ENCODE results near the gene CYB561D1. TPM values are rescaled to one million over a fixed set of nuclear protein-coding genes. Genes with fewer than 3 reads are reported as not detected.
A peak's percentile ranks its signal among the peaks of the same experiment; 100 is the strongest.

Gene CYB561D1
- total RNA-seq, 1 donor from 2014 or later, result 13.6 TPM

- no peak within 1 kb of the TSS for H3K27ac Mint-ChIP-seq
- no peaks in the 10 kb centered on the region for H3K36me3 Mint-ChIP-seq (ENCODE audit: low read depth)
- H3K4me3 Mint-ChIP-seq (ENCODE audit: low read depth), result peak within 1 kb of the TSS; percentile 81
- H3K4me1 Mint-ChIP-seq (ENCODE audit: low read depth), result peaks cover 13% of the 10 kb centered on the region
- peak; percentile 41 for DNase-seq (ENCODE audit: low spot score)
- H3K27me3 Mint-ChIP-seq (ENCODE audit: low read depth), result peaks cover 45% of the 10 kb centered on the region
- H3K9me3 Mint-ChIP-seq, result no peaks in the 10 kb centered on the region
- intact Hi-C loops (cut with micrococcal nuclease), result no loop called here
Observed at GRCh38 chr1:109509176-109510134, 15.6 kb downstream of the CYB561D1 start, which contains the start of gene AMIGO1. TSS of gene AMIGO1 (minus strand) at chr1:109509727. CDS start at chr1:109508912, 815 bp downstream.

GRCh38 chr1:109513110-109513710, 19.3 kb downstream of the CYB561D1 start:
- Mint-ChIP-seq H3K27me3 (ENCODE audit: low read depth) (peaks cover 41% of the 10 kb centered on the region), H3K4me3 (ENCODE audit: low read depth) (no peak overlapping the region), H3K36me3 (ENCODE audit: low read depth) (no peaks in the 10 kb centered on the region), H3K27ac (no peak overlapping the region), H3K9me3 (no peaks in the 10 kb centered on the region), H3K4me1 (ENCODE audit: low read depth) (peaks cover 10% of the 10 kb centered on the region)
- intact Hi-C loops (cut with micrococcal nuclease), result no loop called here
- no peak for DNase-seq (ENCODE audit: low spot score)

GRCh38 chr1:109514846-109515245, 21.0 kb downstream of the CYB561D1 start:
- intact Hi-C loops (cut with micrococcal nuclease), result no loop called here
- Mint-ChIP-seq H3K27me3 (ENCODE audit: low read depth) (peaks cover 30% of the 10 kb centered on the region), H3K27ac (no peak overlapping the region), H3K4me3 (ENCODE audit: low read depth) (no peak overlapping the region), H3K4me1 (ENCODE audit: low read depth) (peaks cover 3% of the 10 kb centered on the region), H3K36me3 (ENCODE audit: low read depth) (no peaks in the 10 kb centered on the region), H3K9me3 (no peaks in the 10 kb centered on the region)
- DNase-seq (ENCODE audit: low spot score), result no peak

DNA sequence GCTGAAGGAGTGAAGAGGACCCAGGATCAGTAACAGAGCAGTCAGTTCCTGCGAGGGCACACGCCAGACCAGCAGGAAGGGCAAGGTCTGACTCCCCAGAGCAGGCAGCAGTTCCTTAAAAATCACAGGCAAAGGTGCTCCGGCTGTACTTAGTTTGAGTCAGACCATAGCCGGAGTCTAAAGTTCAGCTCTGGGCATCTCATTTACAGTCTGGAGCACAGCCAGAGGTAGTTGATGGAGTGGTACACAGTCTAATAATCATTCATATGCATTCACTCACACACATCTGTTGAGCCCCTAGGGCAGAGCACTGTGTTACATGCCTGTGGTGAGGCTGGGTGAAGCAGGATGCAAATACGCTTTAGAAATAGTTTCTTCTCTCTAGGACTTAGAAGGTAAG, 23.0 kb downstream of the CYB561D1 start:
- no peaks in the 10 kb centered on the region for H3K36me3 Mint-ChIP-seq (ENCODE audit: low read depth)
- no peak for DNase-seq (ENCODE audit: low spot score)
- no peaks in the 10 kb centered on the region for H3K4me1 Mint-ChIP-seq (ENCODE audit: low read depth)
- H3K27ac Mint-ChIP-seq, result no peak overlapping the region
- intact Hi-C loops (cut with micrococcal nuclease), result no loop called here
- no peaks in the 10 kb centered on the region for H3K9me3 Mint-ChIP-seq
- peaks cover 18% of the 10 kb centered on the region for H3K27me3 Mint-ChIP-seq (ENCODE audit: low read depth)
- no peak overlapping the region for H3K4me3 Mint-ChIP-seq (ENCODE audit: low read depth)

GRCh38 chr1:109517337-109517736, 23.4 kb downstream of the CYB561D1 start:
- Mint-ChIP-seq H3K27me3 (ENCODE audit: low read depth) (peaks cover 20% of the 10 kb centered on the region), H3K4me1 (ENCODE audit: low read depth) (no peaks in the 10 kb centered on the region), H3K27ac (no peak overlapping the region), H3K4me3 (ENCODE audit: low read depth) (no peak overlapping the region), H3K36me3 (ENCODE audit: low read depth) (no peaks in the 10 kb centered on the region), H3K9me3 (no peaks in the 10 kb centered on the region)
- DNase-seq (ENCODE audit: low spot score), result no peak
- intact Hi-C loops (cut with micrococcal nuclease), result no loop called here

DNA sequence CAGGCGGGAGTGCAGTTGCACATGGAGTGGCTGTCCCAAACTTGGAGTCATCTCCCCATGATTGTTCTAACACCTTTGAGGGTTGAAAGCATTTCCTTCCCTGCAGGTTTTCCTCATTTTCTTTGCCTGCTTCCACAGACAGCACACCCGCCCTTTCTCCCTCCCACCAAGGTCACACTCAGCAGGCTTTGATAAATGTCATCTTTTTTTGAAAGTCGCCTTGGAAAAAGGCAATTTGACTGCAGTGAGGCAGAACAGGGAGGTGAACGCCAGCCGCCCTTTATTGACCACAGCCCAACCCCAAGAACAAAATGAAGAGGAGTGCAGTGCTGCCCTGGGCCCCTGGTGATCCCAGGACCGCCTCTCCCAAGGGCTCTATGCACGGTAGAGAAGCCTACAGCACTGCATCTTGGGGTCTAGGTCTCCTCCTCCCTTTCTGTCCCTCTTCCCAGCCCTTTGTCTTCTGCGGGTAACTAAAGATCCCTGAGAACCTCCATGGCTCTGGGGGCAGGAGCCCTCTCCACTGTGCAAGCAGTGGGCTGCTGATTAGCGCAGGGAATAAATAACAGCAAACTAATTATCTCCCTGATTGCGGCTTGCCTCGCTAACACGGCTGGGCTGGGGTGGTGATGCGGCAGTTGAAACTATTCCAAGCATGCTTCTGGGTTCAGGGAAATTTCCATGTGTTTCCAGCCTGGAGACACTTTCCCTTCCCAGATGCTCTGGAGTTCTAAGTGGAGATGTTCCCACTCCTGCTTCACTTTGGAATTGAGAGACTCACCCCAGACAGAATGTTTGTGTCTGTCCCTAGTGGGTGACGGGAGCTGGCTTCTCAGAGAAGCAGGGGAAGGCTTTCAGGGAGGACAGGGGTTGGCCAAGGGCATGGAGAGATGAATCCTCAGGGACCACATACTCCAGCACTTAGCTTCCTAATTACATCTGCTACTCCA, 27.4 kb downstream of the CYB561D1 start:
- peaks cover 20% of the 10 kb centered on the region for H3K27me3 Mint-ChIP-seq (ENCODE audit: low read depth)
- intact Hi-C loops (cut with micrococcal nuclease), result no loop called here
- H3K36me3 Mint-ChIP-seq (ENCODE audit: low read depth), result no peaks in the 10 kb centered on the region
- no peaks in the 10 kb centered on the region for H3K9me3 Mint-ChIP-seq
- H3K27ac Mint-ChIP-seq, result no peak overlapping the region
- no peak overlapping the region for H3K4me3 Mint-ChIP-seq (ENCODE audit: low read depth)
- DNase-seq (ENCODE audit: low spot score), result no peak
- H3K4me1 Mint-ChIP-seq (ENCODE audit: low read depth), result no peaks in the 10 kb centered on the region

GRCh38 chr1:109522026-109522425, 28.1 kb downstream of the CYB561D1 start:
- no peak overlapping the region for H3K27ac Mint-ChIP-seq
- H3K9me3 Mint-ChIP-seq, result no peaks in the 10 kb centered on the region
- no peaks in the 10 kb centered on the region for H3K36me3 Mint-ChIP-seq (ENCODE audit: low read depth)
- peaks cover 20% of the 10 kb centered on the region for H3K27me3 Mint-ChIP-seq (ENCODE audit: low read depth)
- no peak overlapping the region for H3K4me3 Mint-ChIP-seq (ENCODE audit: low read depth)
- intact Hi-C loops (cut with micrococcal nuclease), result no loop called here
- H3K4me1 Mint-ChIP-seq (ENCODE audit: low read depth), result no peaks in the 10 kb centered on the region
- DNase-seq (ENCODE audit: low spot score), result no peak

- Mint-ChIP-seq H3K36me3 (ENCODE audit: low read depth) (no peaks in the 10 kb centered on the region), H3K27me3 (ENCODE audit: low read depth) (peaks cover 20% of the 10 kb centered on the region), H3K4me3 (ENCODE audit: low read depth) (no peak overlapping the region), H3K4me1 (ENCODE audit: low read depth) (no peaks in the 10 kb centered on the region), H3K27ac (no peak overlapping the region), H3K9me3 (no peaks in the 10 kb centered on the region)
- intact Hi-C loops (cut with micrococcal nuclease), result no loop called here
- no peak for DNase-seq (ENCODE audit: low spot score)
Observed at GRCh38 chr1:109523706-109524105, 29.8 kb downstream of the CYB561D1 start.

DNA sequence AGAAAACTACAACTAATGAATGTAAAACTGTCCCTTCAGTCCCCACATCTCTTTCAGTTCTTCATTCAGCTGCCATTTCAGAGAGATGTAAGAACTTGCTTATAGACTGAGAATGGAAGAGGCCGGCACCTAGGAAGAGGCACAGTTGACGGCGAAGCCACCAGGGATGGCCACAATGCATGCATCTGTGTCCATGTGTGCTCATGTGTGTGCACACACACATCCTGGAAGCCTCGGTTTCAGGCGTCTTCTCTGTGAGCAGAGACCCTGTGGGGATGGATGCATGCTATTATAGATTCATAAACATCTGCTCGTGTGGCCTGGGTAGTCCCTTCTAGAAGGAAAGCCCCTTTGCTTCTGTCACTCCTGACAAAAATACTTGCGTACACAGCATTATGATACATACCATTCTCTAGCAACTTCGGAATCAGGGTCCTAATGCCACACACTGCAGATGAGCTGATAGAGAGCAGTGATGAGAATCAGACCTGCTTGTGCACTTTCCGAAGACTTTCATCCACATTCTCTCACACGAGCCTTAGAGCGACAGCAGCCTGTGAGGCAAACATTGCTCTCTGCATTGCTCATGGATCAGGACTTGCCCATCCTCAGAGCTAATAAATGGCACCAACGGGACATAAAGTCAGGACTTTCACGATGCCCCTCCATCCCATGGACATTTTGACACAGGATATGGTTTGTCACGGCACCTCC, 33.4 kb downstream of the CYB561D1 start:
- Mint-ChIP-seq H3K9me3 (no peaks in the 10 kb centered on the region), H3K27me3 (ENCODE audit: low read depth) (peaks cover 10% of the 10 kb centered on the region), H3K36me3 (ENCODE audit: low read depth) (no peaks in the 10 kb centered on the region), H3K27ac (no peak overlapping the region), H3K4me1 (ENCODE audit: low read depth) (peaks cover 11% of the 10 kb centered on the region), H3K4me3 (ENCODE audit: low read depth) (no peak overlapping the region)
- DNase-seq (ENCODE audit: low spot score), result no peak
- intact Hi-C loops (cut with micrococcal nuclease), result no loop called here

DNA sequence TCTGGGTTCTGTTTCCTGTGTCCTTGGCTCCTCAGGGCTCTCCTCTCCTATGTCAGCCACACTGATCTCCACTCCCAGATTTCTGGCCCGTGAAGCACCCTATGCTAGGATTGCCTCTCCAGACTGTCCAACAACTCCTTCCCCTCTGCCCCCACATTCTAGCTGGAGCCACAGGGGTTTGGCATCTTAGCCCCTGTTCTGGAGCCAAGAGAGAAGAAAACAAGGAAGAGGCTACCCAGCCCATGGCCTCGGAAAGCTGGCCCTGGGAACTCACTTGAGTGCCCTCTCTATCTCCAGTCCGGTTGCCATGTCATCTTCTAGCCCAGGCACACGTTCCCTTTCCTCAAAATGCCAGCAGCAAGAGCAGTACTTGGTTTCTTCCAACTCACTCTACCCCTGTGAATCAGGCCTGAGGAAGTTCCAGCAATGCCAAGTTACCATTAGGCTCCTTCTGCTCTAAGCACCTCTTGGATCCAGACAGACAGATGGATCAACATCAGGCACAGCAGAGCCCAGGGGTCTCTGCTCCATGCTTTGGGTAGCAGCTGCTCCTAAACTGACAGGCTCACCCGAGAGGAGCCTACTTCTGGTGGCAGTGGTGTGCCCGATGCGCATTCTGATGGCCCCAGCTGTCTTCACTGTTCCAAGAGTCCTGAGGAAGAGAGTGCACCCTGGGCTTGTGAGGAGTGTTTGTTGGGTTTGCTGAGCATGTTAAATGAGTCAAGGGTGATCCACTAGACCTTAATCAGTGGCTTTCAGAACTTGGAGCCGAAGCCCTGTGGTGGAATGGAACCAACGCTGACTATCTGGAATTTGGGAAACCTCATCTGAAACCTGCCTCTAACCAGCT, 34.2 kb downstream of the CYB561D1 start:
- H3K9me3 Mint-ChIP-seq, result no peaks in the 10 kb centered on the region
- H3K4me1 Mint-ChIP-seq (ENCODE audit: low read depth), result peaks cover 18% of the 10 kb centered on the region
- H3K36me3 Mint-ChIP-seq (ENCODE audit: low read depth), result no peaks in the 10 kb centered on the region
- no peak overlapping the region for H3K27ac Mint-ChIP-seq
- intact Hi-C loops (cut with micrococcal nuclease), result no loop called here
- peaks cover 8% of the 10 kb centered on the region for H3K27me3 Mint-ChIP-seq (ENCODE audit: low read depth)
- no peak for DNase-seq (ENCODE audit: low spot score)
- H3K4me3 Mint-ChIP-seq (ENCODE audit: low read depth), result no peak overlapping the region

DNA sequence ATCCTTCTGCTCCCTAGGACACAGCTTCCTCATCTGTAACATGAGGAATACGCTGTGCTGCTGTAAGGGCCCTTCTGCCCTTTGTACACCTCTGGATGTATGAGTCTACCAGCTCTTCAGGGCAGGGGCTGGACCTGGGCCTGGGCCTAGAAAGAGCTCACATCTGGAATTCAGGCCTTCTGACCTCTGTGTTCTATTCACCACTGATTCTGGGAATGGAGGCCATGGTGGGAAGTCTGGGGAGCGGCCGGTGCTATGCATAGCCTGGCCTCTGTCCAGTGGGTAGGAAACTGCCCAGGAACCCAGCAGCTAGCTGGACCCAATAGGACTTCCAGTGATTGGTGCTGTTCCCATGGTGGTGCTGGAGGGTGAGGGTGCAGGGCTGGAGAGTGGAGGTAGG, 34.8 kb downstream of the CYB561D1 start:
- Mint-ChIP-seq H3K27ac (no peak overlapping the region), H3K4me3 (ENCODE audit: low read depth) (no peak overlapping the region)
- no peak for DNase-seq (ENCODE audit: low spot score)

More for the DNA sequence above, 34.8 kb downstream of the CYB561D1 start:
- intact Hi-C loops (cut with micrococcal nuclease), result no loop called here
- peaks cover 8% of the 10 kb centered on the region for H3K27me3 Mint-ChIP-seq (ENCODE audit: low read depth)
- H3K4me1 Mint-ChIP-seq (ENCODE audit: low read depth), result peaks cover 19% of the 10 kb centered on the region
- H3K9me3 Mint-ChIP-seq, result no peaks in the 10 kb centered on the region
- H3K36me3 Mint-ChIP-seq (ENCODE audit: low read depth), result no peaks in the 10 kb centered on the region
